BLaER1 (cell line): ENCODE data around the gene ZP4.
A peak's percentile ranks its signal among the peaks of the same experiment; 100 is the strongest.
"Not testable (repeated sequence)": the region's sequence is repeated elsewhere in the genome, so short reads cannot be mapped to it uniquely, and the experiment has no call there.

Experiments used
- H3K27ac ChIP-seq: shearing (Covaris generic); formaldehyde crosslinking; 2 replicates; pipeline ENCODE4 v1.8.1; 2022
- H3K27me3 ChIP-seq: shearing (Covaris generic); formaldehyde crosslinking; 2 replicates; pipeline ENCODE4 v1.8.1; 2022
- H3K36me3 ChIP-seq: shearing (Covaris generic); formaldehyde crosslinking; 2 replicates; pipeline ENCODE4 v1.8.1; 2022
- H3K4me1 ChIP-seq: shearing (Covaris generic); formaldehyde crosslinking; 2 replicates; pipeline ENCODE4 v1.8.1; 2022
- H3K4me2 ChIP-seq: shearing (Covaris generic); formaldehyde crosslinking; 2 replicates; pipeline ENCODE4 v1.8.1; 2022
- H3K4me3 ChIP-seq: shearing (Covaris generic); formaldehyde crosslinking; 2 replicates; pipeline ENCODE4 v1.8.1; 2022
- H3K9ac ChIP-seq: shearing (Covaris generic); formaldehyde crosslinking; 2 replicates; pipeline ENCODE4 v1.8.1; 2022
- H3K9me3 ChIP-seq: shearing (Covaris generic); formaldehyde crosslinking; 2 replicates; pipeline ENCODE4 v1.8.1; 2022
- H4K20me1 ChIP-seq: shearing (Covaris generic); formaldehyde crosslinking; 2 replicates; pipeline ENCODE4 v1.8.1; 2022
- Cebpa-rat ChIP-seq: shearing (Covaris generic); IDR thresholded peaks from 2 replicates; pipeline ENCODE4 v1.8.1; 2022

The ZP4 gene

DNA sequence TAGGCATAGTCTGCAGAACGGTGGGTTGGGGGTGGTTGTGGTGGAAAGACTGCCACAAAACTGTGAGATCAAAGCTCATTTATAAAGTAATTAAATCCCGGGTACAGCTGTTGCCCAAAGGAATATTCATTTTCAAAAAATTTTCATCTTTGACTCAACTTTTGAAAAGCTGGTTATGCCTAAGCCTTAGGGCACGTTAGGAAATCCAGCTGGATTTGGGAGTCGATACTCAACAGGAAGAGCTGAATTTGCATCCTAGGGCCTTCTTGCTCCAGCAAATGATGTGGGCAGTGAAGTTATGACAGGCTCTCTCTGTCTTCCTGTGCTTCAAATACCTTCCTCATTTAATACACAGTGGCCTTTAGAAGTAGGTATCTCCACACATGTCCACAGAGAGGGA lies 31.7 kb downstream of the ZP4 start:
- no peak overlapping the region for H3K27ac ChIP-seq
- no peaks in the 10 kb centered on the region for H3K27me3 ChIP-seq
- H3K36me3 ChIP-seq, result no peaks in the 10 kb centered on the region
- H3K4me1 ChIP-seq, result no peaks in the 10 kb centered on the region
- H3K9ac ChIP-seq, result no peak overlapping the region
- no peak overlapping the region for H3K4me2 ChIP-seq
- no peaks in the 10 kb centered on the region for H4K20me1 ChIP-seq
- no peak for TF ChIP-seq Cebpa-rat
- no peak overlapping the region for H3K4me3 ChIP-seq
- no peaks in the 10 kb centered on the region for H3K9me3 ChIP-seq

DNA sequence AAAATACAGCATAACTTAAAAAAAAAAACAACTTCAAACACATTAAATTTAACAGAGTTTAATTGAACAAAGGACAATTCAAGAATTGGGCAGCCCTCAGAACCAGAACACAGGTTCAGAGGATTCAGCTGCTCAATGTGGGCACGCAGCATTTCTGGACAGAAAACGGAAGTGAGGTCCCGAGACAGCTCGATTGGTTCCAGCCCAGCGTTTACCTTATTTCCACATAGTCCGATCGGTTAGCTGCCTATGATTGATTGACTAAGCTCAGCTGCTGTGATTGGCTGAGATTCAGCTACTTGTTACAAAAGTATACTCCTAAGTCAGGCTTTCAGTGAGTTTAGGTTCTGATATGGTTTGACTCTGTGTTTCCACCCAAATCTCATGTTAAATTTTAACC lies 33.3 kb downstream of the ZP4 start:
- TF ChIP-seq Cebpa-rat, result no peak

DNA sequence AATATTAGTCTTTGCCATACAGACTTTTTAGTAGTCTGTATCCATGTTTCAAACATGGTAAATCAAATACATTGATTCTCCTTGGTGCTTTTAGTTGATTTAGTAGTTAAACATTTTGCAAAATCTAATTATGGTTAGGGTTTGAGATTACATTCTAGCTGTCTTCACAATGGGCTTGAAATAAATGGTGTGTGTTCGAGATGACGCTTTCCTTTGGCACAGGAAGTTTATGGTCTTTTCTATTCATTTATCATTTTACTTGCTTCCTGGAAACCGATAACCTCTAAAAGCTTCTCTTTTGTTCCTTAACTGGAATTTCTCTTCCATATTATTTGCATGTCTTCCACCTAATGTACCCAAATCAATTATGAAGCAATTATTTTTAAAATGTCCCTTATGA lies 38.4 kb downstream of the ZP4 start:
- no peaks in the 10 kb centered on the region for H3K27me3 ChIP-seq
- H3K9ac ChIP-seq, result no peak overlapping the region
- no peaks in the 10 kb centered on the region for H3K4me1 ChIP-seq
- no peak for TF ChIP-seq Cebpa-rat
- no peaks in the 10 kb centered on the region for H4K20me1 ChIP-seq
- no peak overlapping the region for H3K4me2 ChIP-seq
- H3K27ac ChIP-seq, result no peak overlapping the region
- H3K9me3 ChIP-seq, result no peaks in the 10 kb centered on the region
- H3K36me3 ChIP-seq, result no peaks in the 10 kb centered on the region
- no peak overlapping the region for H3K4me3 ChIP-seq

More for the DNA sequence above, 33.3 kb downstream of the ZP4 start:
- Histone ChIP-seq H3K27me3 (no peaks in the 10 kb centered on the region), H3K4me3 (no peak overlapping the region), H3K4me2 (no peak overlapping the region), H3K4me1 (no peaks in the 10 kb centered on the region), H3K36me3 (no peaks in the 10 kb centered on the region), H3K9ac (no peak overlapping the region), H4K20me1 (no peaks in the 10 kb centered on the region), H3K27ac (no peak overlapping the region), H3K9me3 (no peaks in the 10 kb centered on the region)

GRCh38 chr1:237851210-237851845 lies 39.4 kb downstream of the ZP4 start:
- TF ChIP-seq Cebpa-rat, result no peak
- Histone ChIP-seq H3K27ac (no peak overlapping the region), H3K4me3 (no peak overlapping the region), H4K20me1 (no peaks in the 10 kb centered on the region), H3K4me1 (no peaks in the 10 kb centered on the region), H3K4me2 (no peak overlapping the region), H3K9me3 (no peaks in the 10 kb centered on the region), H3K27me3 (no peaks in the 10 kb centered on the region), H3K36me3 (no peaks in the 10 kb centered on the region), H3K9ac (no peak overlapping the region)

DNA sequence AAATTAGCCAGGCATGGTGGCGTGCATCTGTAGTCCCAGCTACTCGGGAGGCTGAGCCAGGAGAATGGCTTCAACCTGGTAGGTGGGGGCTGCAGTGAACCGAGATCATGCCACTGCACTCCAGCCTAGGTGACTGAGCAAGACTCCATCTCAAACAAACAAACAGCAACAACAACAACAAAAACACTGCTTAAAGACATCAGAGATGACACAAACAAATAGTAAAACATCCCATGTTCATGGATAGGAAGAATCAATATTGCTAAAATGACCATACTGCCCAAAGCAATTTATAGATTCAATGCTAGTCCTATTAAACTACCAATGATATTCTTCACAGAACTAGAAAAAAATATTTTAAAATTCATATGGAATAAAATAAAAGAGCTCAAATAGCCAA lies 47.2 kb downstream of the ZP4 start:
- H3K4me3 ChIP-seq, H3K4me1 ChIP-seq, H3K27ac ChIP-seq, H3K36me3 ChIP-seq, H3K27me3 ChIP-seq, H3K9ac ChIP-seq, H3K4me2 ChIP-seq, H4K20me1 ChIP-seq, H3K9me3 ChIP-seq: not testable (repeated sequence)

DNA sequence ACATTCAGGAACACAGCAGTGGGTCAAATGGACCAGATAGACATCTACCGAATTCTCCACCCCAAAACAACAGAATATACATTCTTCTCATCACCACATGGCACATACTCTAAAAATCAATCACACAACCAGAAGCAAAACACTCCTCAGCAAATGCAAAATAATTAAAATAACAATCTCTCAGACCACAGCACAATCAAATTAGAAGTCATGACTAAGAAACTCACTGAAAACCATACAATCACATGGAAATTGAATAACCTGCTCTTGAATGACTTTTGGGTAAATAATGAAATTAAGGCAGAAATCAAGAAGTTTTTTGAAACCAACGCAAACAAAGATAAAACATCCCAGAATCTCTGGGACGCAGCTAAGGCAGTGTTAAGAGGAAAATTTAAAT lies 49.2 kb downstream of the ZP4 start:
- Histone ChIP-seq H3K27ac (no peak overlapping the region), H3K4me3 (no peak overlapping the region)

DNA sequence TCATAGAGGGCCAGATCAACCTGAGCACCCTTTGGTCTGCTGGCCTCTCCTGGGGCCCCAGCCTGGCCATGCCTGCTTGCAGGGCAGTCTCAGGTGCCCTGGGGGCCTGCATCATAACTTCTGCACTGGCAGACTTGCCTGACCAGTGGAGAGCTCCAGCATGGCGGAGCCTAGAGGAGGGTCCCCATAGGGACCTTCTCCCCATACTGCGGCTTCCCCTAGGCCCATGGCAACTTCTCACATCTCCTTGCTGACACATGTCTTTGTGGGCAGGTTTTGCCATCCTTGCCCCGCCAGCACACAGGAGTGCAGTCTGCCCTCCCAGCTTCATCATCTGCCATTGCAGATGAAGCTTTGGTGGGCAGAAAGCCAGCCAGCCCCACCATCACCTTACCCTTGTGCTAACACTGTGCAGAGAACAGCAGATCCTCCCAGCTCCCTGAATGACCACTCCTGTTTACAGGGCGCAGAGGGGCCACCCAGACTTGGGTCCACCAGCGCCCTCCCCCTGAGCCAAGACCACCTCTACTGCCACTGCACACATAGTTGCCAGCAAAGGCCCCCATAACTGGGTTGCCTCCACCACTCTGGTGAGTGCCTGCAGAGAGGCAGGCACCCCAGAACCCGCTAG lies 51.7 kb downstream of the ZP4 start:
- no peak overlapping the region for H3K9ac ChIP-seq
- TF ChIP-seq Cebpa-rat, result no peak
- no peak overlapping the region for H3K27ac ChIP-seq
- peaks cover 5% of the 10 kb centered on the region for H3K9me3 ChIP-seq
- H4K20me1 ChIP-seq, result no peaks in the 10 kb centered on the region
- peaks cover 11% of the 10 kb centered on the region for H3K4me1 ChIP-seq
- H3K27me3 ChIP-seq, result no peaks in the 10 kb centered on the region
- H3K4me3 ChIP-seq, result no peak overlapping the region
- H3K36me3 ChIP-seq, result no peaks in the 10 kb centered on the region
- no peak overlapping the region for H3K4me2 ChIP-seq

More for the DNA sequence above, 49.2 kb downstream of the ZP4 start:
- no peak for TF ChIP-seq Cebpa-rat
- Histone ChIP-seq H3K36me3 (no peaks in the 10 kb centered on the region), H4K20me1 (no peaks in the 10 kb centered on the region), H3K4me1 (0 out of 2 replicates have a peak, but pooled peaks cover 5% of the 10 kb centered on the region), H3K9ac (no peak overlapping the region), H3K4me2 (no peak overlapping the region), H3K27me3 (no peaks in the 10 kb centered on the region), H3K9me3 (peaks cover 5% of the 10 kb centered on the region)

DNA sequence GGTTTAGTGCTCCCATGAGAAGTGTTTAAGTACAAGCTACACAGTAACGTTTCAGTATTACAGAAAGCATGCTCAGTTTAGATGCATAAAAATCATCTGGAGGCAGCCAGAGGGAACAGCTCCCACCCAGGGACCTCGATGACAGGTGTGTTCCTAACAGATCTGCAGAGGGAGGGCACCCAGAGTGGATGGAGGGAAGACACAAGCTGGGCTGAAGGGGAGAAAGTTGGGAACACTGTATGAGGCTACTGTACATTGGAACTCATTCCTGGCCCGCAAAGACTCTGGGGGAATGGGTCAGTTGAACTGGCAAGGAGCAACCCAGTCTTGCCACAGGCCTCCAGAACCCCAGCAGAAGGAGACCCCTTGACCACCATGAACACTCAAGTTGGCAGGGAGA lies 52.4 kb downstream of the ZP4 start:
- H3K4me2 ChIP-seq, result no peak overlapping the region
- H3K4me1 ChIP-seq, result peaks cover 11% of the 10 kb centered on the region
- no peak overlapping the region for H3K9ac ChIP-seq
- no peak overlapping the region for H3K4me3 ChIP-seq
- no peaks in the 10 kb centered on the region for H3K36me3 ChIP-seq
- TF ChIP-seq Cebpa-rat, result no peak
- no peaks in the 10 kb centered on the region for H4K20me1 ChIP-seq
- H3K27me3 ChIP-seq, result no peaks in the 10 kb centered on the region
- H3K9me3 ChIP-seq, result peaks cover 3% of the 10 kb centered on the region; the same call in 1 of the 2 replicates
- H3K27ac ChIP-seq, result no peak overlapping the region

DNA sequence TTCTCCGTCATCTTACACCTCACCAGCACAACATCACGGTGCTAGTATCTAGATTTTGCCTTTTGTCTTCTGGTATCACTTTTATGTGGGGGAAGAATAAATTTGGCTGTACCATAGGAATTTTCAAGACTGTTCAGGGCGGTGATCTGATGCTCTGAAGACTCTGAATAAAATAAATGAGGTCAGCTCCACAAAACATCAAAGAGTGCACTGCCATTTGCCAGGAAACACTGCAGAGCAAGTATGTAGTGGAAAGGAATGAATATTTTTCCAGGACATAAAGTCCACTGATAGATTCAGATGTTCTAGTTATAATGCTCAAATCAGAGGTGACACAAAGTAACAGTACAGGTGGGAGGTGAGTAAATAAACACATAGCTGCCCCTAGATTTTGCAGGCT lies 56.3 kb downstream of the ZP4 start:
- H3K36me3 ChIP-seq, result no peaks in the 10 kb centered on the region
- no peaks in the 10 kb centered on the region for H3K27me3 ChIP-seq
- H3K9ac ChIP-seq, result no peak overlapping the region
- H3K4me2 ChIP-seq, result peak overlapping the region; percentile 51
- peaks cover 11% of the 10 kb centered on the region for H3K4me1 ChIP-seq
- no peak for TF ChIP-seq Cebpa-rat
- H3K9me3 ChIP-seq, result no peaks in the 10 kb centered on the region
- H3K27ac ChIP-seq, result no peak overlapping the region
- no peak overlapping the region for H3K4me3 ChIP-seq
- H4K20me1 ChIP-seq, result no peaks in the 10 kb centered on the region

GRCh38 chr1:237834048-237834447 lies 56.7 kb downstream of the ZP4 start:
- H3K9me3 ChIP-seq, result no peaks in the 10 kb centered on the region
- no peak overlapping the region for H3K4me2 ChIP-seq

DNA sequence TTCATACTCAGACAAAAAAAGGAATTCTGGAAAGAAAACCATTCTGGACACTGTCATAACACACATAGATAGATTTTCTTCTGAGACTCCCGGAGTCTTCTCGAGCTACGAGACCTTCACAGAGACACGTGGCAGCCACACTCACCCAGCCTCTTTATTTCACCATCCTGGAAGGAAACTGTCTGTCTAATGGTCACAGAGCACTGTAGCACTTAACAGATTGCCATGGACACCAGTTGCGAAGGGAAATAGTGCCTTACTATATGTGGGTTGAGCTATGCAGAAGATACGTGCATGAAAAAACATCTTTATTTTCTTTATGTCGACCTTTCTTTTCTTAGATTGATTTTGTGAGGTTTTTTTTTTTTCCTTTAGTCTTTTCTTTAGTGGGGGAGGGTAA lies 57.9 kb downstream of the ZP4 start:
- H3K9me3 ChIP-seq, result no peaks in the 10 kb centered on the region
- H3K4me3 ChIP-seq, result no peak overlapping the region
- peaks cover 11% of the 10 kb centered on the region for H3K4me1 ChIP-seq
- TF ChIP-seq Cebpa-rat, result no peak
- H3K27ac ChIP-seq, result no peak overlapping the region
- no peaks in the 10 kb centered on the region for H3K36me3 ChIP-seq
- no peaks in the 10 kb centered on the region for H4K20me1 ChIP-seq
- no peaks in the 10 kb centered on the region for H3K27me3 ChIP-seq
- no peak overlapping the region for H3K9ac ChIP-seq
- no peak overlapping the region for H3K4me2 ChIP-seq

More at GRCh38 chr1:237834048-237834447, 56.7 kb downstream of the ZP4 start:
- no peaks in the 10 kb centered on the region for H3K27me3 ChIP-seq
- H3K4me1 ChIP-seq, result peaks cover 11% of the 10 kb centered on the region
- H3K9ac ChIP-seq, result no peak overlapping the region
- no peaks in the 10 kb centered on the region for H3K36me3 ChIP-seq
- no peak for TF ChIP-seq Cebpa-rat
- H3K27ac ChIP-seq, result no peak overlapping the region
- H4K20me1 ChIP-seq, result no peaks in the 10 kb centered on the region
- H3K4me3 ChIP-seq, result no peak overlapping the region
